Hepatocyte (in vitro differentiated cells): ENCODE measurements around the gene SH3PXD2A. TPM values are rescaled to one million over a fixed set of nuclear protein-coding genes. Genes with fewer than 3 reads are reported as not detected.

Experiments used
- DNase-seq: peaks from one replicate; pipeline ENCODE4 v3.0.0-alpha.2; 2016; ENCODE audit warnings: low spot score
- H2AFZ ChIP-seq: fragments of 200-600 bp; sonication (generic); 2 replicates; pipeline ENCODE4 v1.6.0; 2016; ENCODE audit warnings: antibody characterized with exemption, mild to moderate bottlenecking
- H3K27ac ChIP-seq: fragments of 200-600 bp; sonication (generic); 2 replicates; pipeline ENCODE4 v1.5.1; 2016; ENCODE audit warnings: mild to moderate bottlenecking
- H3K27me3 ChIP-seq: fragments of 200-600 bp; sonication (generic); 2 replicates; pipeline ENCODE4 v1.6.1; 2016
- H3K36me3 ChIP-seq: fragments of 200-600 bp; sonication (generic); replicated peaks from 2 replicates; pipeline ENCODE4 v1.5.1; 2016; ENCODE audit warnings: low read depth; ENCODE audit not compliant: insufficient read depth
- H3K4me1 ChIP-seq: fragments of 200-600 bp; sonication (generic); 2 replicates; pipeline ENCODE4 v1.5.1; 2016; ENCODE audit warnings: mild to moderate bottlenecking, moderate library complexity; ENCODE audit not compliant: insufficient read depth
- H3K4me2 ChIP-seq: fragments of 200-600 bp; sonication (generic); 2 replicates; pipeline ENCODE4 v1.6.0; 2016
- H3K4me3 ChIP-seq: fragments of 200-600 bp; sonication (generic); 2 replicates; pipeline ENCODE4 v1.5.1; 2016; ENCODE audit warnings: mild to moderate bottlenecking
- H3K79me2 ChIP-seq: fragments of 200-600 bp; sonication (generic); 2 replicates; pipeline ENCODE4 v1.6.0; 2017; ENCODE audit warnings: mild to moderate bottlenecking
- H3K9me2 ChIP-seq: fragments of 200-600 bp; sonication (generic); replicated peaks from 2 replicates; pipeline ENCODE4 v1.6.0; 2017; ENCODE audit warnings: mild to moderate bottlenecking; ENCODE audit not compliant: insufficient read depth
- H3K9me3 ChIP-seq: fragments of 200-600 bp; sonication (generic); 2 replicates; pipeline ENCODE4 v1.5.1; 2016; ENCODE audit warnings: low read depth, mild to moderate bottlenecking
- H4K20me1 ChIP-seq: fragments of 200-600 bp; sonication (generic); 2 replicates; pipeline ENCODE4 v1.6.0; 2016; ENCODE audit warnings: mild to moderate bottlenecking; ENCODE audit not compliant: insufficient read depth, poor library complexity, severe bottlenecking
- CTCF ChIP-seq: fragments of 200-600 bp; sonication (generic); IDR thresholded peaks from 2 replicates; pipeline ENCODE4 v1.5.1; 2016; ENCODE audit warnings: antibody characterized with exemption, mild to moderate bottlenecking; ENCODE audit not compliant: poor library complexity
- EZH2 ChIP-seq: fragments of 200-600 bp; sonication (generic); IDR thresholded peaks from 2 replicates; pipeline ENCODE4 v1.6.1; 2016; ENCODE audit warnings: antibody characterized with exemption, mild to moderate bottlenecking, borderline replicate concordance
- EZH2phosphoT487 ChIP-seq: fragments of 200-600 bp; sonication (generic); IDR thresholded peaks from one replicate; pipeline ENCODE4 v1.6.1; 2018; ENCODE audit warnings: antibody characterized with exemption, mild to moderate bottlenecking, low read depth, moderate library complexity; ENCODE audit not compliant: unreplicated experiment, severe bottlenecking
- WGBS: methylation state at CpG from one replicate; pipeline ENCODE4 v1.1.6; 2016; ENCODE audit warnings: low lambda C conversion rate; ENCODE audit errors: missing lambda C conversion rate; 5-methylcytosine and 5-hydroxymethylcytosine counted together
- polyA plus RNA-seq: library from polyadenylated mRNA; unstranded; fragments of >200 nt; fragmentation: Nextera tagmentation; extraction: Ambion mirVana; gene quantifications from 2 replicates; pipeline ENCODE4 v1.2.1, GENCODE V29; 2016
- total RNA-seq: library from RNA; depleted of rRNA; stranded (reverse); fragments of >200 nt; gene quantifications from 2 replicates; pipeline ENCODE4 v1.2.3, GENCODE V29; 2014

SH3PXD2A gene
- total and polyA plus RNA-seq, 2 experiments from 2014 or later, result 8.4 to 13.6 TPM

GRCh38 chr10:103849212-103849877 lies 6.0 kb downstream of the SH3PXD2A start:
- peaks cover 90% of the 10 kb centered on the region for H3K79me2 ChIP-seq
- no peaks in the 10 kb centered on the region for H3K36me3 ChIP-seq
- no peaks in the 10 kb centered on the region for H3K9me3 ChIP-seq
- no peak for DNase-seq
- no peak overlapping the region for H3K27ac ChIP-seq
- H3K4me3 ChIP-seq, result no peak overlapping the region
- peaks cover 48% of the 10 kb centered on the region for H3K4me1 ChIP-seq
- H2AFZ ChIP-seq, result no peak overlapping the region
- TF ChIP-seq EZH2 (no peak), CTCF (no peak), EZH2phosphoT487 (no peak)
- H3K4me2 ChIP-seq, result no peak overlapping the region
- no peaks in the 10 kb centered on the region for H3K27me3 ChIP-seq
- WGBS, result 92% methylated on average over 10 of the region's 10 CpGs
- no peaks in the 10 kb centered on the region for H4K20me1 ChIP-seq
- no peaks in the 10 kb centered on the region for H3K9me2 ChIP-seq

- Histone ChIP-seq H3K4me2 (no peak overlapping the region), H3K9me3 (no peaks in the 10 kb centered on the region), H3K27ac (no peak overlapping the region), H3K27me3 (no peaks in the 10 kb centered on the region), H4K20me1 (no peaks in the 10 kb centered on the region), H3K79me2 (peaks cover 89% of the 10 kb centered on the region), H3K36me3 (no peaks in the 10 kb centered on the region), H3K9me2 (no peaks in the 10 kb centered on the region), H2AFZ (no peak overlapping the region), H3K4me3 (no peak overlapping the region), H3K4me1 (peaks cover 38% of the 10 kb centered on the region)
- no peak for DNase-seq
- 67% methylated on average over 8 of the region's 8 CpGs for WGBS
- TF ChIP-seq EZH2phosphoT487 (no peak), CTCF (no peak), EZH2 (no peak)
Observed at GRCh38 chr10:103847909-103848468, 7.4 kb downstream of the SH3PXD2A start.

GRCh38 chr10:103847346-103847745 lies 8.0 kb downstream of the SH3PXD2A start:
- Histone ChIP-seq H4K20me1 (no peaks in the 10 kb centered on the region), H3K4me3 (no peak overlapping the region), H3K79me2 (peaks cover 83% of the 10 kb centered on the region), H3K4me1 (peaks cover 33% of the 10 kb centered on the region), H3K36me3 (no peaks in the 10 kb centered on the region), H3K27me3 (no peaks in the 10 kb centered on the region), H3K27ac (no peak overlapping the region), H3K9me2 (no peaks in the 10 kb centered on the region), H2AFZ (no peak overlapping the region), H3K4me2 (no peak overlapping the region), H3K9me3 (no peaks in the 10 kb centered on the region)
- no peak for DNase-seq
- TF ChIP-seq EZH2phosphoT487 (no peak), EZH2 (no peak), CTCF (no peak)
- 93% methylated on average over 7 of the region's 7 CpGs for WGBS
